Psoas muscle (tissue), 8 donors: ENCODE data around the gene MOCS2. TPM values are rescaled to one million over a fixed set of nuclear protein-coding genes. Genes with fewer than 3 reads are reported as not detected.
"Not testable (repeated sequence)": the region's sequence is repeated elsewhere in the genome, so short reads cannot be mapped to it uniquely, and the experiment has no call there.

ENCODE experiments used
- ATAC-seq, 4 donors: fragments of 200-7000 bp; cut with Tn5 transposase; one replicate each; pipeline ENCODE4 v1.9.1; 2020; ENCODE audit warnings: moderate library complexity in 3 of 4, mild to moderate bottlenecking in 2 of 4
- DNase-seq, 2 donors: peaks; one replicate each; pipeline ENCODE4 v3.0.0-alpha.2; 2020
- H3K27ac ChIP-seq: fragments of 200-600 bp; one replicate; pipeline ENCODE4 v1.8.0; 2022
- H3K27me3 ChIP-seq, 3 donors: fragments of 200-600 bp in 1 of 3; one replicate each; pipeline versions ENCODE4 v1.6.1 to v1.8.0; 2013 to 2022; ENCODE audit warnings: low read length in 2 of 3, mild to moderate bottlenecking in 2 of 3, moderate library complexity in 1 of 3; ENCODE audit not compliant: insufficient read depth in 3 of 3
- H3K36me3 ChIP-seq, 2 donors: fragments of 200-600 bp in 1 of 2; one replicate each; pipeline versions ENCODE4 v1.6.1 to v1.8.0; 2013 to 2022; ENCODE audit warnings: low read depth in 1 of 2, mild to moderate bottlenecking in 1 of 2, moderate library complexity in 1 of 2; ENCODE audit not compliant: insufficient read depth in 1 of 2
- H3K4me1 ChIP-seq: fragments of 200-600 bp; one replicate; pipeline ENCODE4 v1.8.0; 2022
- H3K4me3 ChIP-seq: fragments of 200-600 bp; one replicate; pipeline ENCODE4 v1.8.0; 2022; ENCODE audit warnings: mild to moderate bottlenecking
- H3K9me3 ChIP-seq: fragments of 200-600 bp; one replicate; pipeline ENCODE4 v1.8.0; 2022
- CTCF ChIP-seq: fragments of 200-600 bp; IDR thresholded peaks from one replicate; pipeline ENCODE4 v1.8.0; 2022; ENCODE audit warnings: antibody characterized with exemption
- WGBS, 3 donors: extraction: QIAGEN DNeasy Blood & Tissue Kit; methylation state at CpG; one replicate each; pipeline versions ENCODE4 v1.1.6 to v1.1.7; 2013; 5-methylcytosine and 5-hydroxymethylcytosine counted together
- intact Hi-C, 2 donors: fragments of 100-400 bp; cut with DNase I; formaldehyde crosslinking; loops; one replicate each; pipeline versions ENCODE4 v1.11.0 to v1.14.2; 2022
- polyA plus RNA-seq, 3 donors: library from polyadenylated mRNA; stranded (reverse); fragments of 200-250 nt; gene quantifications; one replicate each; pipeline ENCODE4 v1.2.3, GENCODE V29; 2013
- total RNA-seq, 4 donors: library from RNA; stranded (reverse); fragmentation: NEBNext Ultra II Directional in 2 of 4; extraction: Animal tissue kit (Norgen Biotek cat#: 25700) in 2 of 4; gene quantifications; one replicate each; pipeline versions ENCODE4 v1.2.1 to v1.2.4, GENCODE V29; 2021 to 2023
- donor health status: healthy with polysubstance abuse.
- donor health status: DM: no; HTN: no; CAD: no; lungs with moderate emphysema.
- donor health status: Bipolar disorder and iron deficiency.
- donor health status: healthy.
- donor health status: DM: yes; HTN: yes; CAD: no.
- donor health status: DM: no; HTN: no; CAD: no.
- donor health status: DM: no; HTN: no; CAD: no.
- donor health status: DM: yes; HTN: yes; CAD: no.

The MOCS2 gene
- total and polyA plus RNA-seq, 7 donors = 38.8 to 73.9 (median 46.7) TPM

GRCh38 chr5:53118879-53119278 lies 9.3 kb upstream of the MOCS2 start:
- WGBS, 3 donors = 79 to 85% (median 80%) methylated on average over 5 of the region's 5 CpGs
- no peaks in the 10 kb centered on the region for H3K36me3 ChIP-seq
- H3K27ac ChIP-seq = no peak overlapping the region
- no peaks in the 10 kb centered on the region for H3K27me3 ChIP-seq
- no peak for ATAC-seq
- intact Hi-C loops = no loop called here
- TF ChIP-seq CTCF = no peak
- H3K4me3 ChIP-seq = no peak overlapping the region
- H3K9me3 ChIP-seq = no peaks in the 10 kb centered on the region
- no peaks in the 10 kb centered on the region for H3K4me1 ChIP-seq
- no peak for DNase-seq

- TF ChIP-seq CTCF = no peak
- intact Hi-C loops = no loop called here
- Histone ChIP-seq H3K9me3 (no peaks in the 10 kb centered on the region), H3K4me1 (no peaks in the 10 kb centered on the region), H3K4me3 (no peak overlapping the region), H3K27me3 (no peaks in the 10 kb centered on the region), H3K36me3 (no peaks in the 10 kb centered on the region), H3K27ac (no peak overlapping the region)
- 66 to 95% (median 88%) methylated on average over 1 of the region's 1 CpG for WGBS, 3 donors
- DNase-seq (no peak), ATAC-seq (no peak)
Observed at GRCh38 chr5:53116597-53116996, 7.0 kb upstream of the MOCS2 start.

GRCh38 chr5:53114988-53115387 lies 5.4 kb upstream of the MOCS2 start:
- DNase-seq (no peak), ATAC-seq (no peak)
- Histone ChIP-seq H3K9me3 (no peaks in the 10 kb centered on the region), H3K4me1 (peaks cover 9% of the 10 kb centered on the region), H3K36me3 (no peaks in the 10 kb centered on the region), H3K4me3 (no peak overlapping the region), H3K27me3 (no peaks in the 10 kb centered on the region), H3K27ac (no peak overlapping the region)
- no peak for TF ChIP-seq CTCF
- intact Hi-C loops = no loop called here

- DNase-seq (no peak), ATAC-seq (no peak)
- no peak overlapping the region for H3K4me3 ChIP-seq
- peaks cover 9% of the 10 kb centered on the region for H3K4me1 ChIP-seq
- TF ChIP-seq CTCF = no peak
- no peaks in the 10 kb centered on the region for H3K36me3 ChIP-seq
- intact Hi-C loops = no loop called here
- H3K27me3 ChIP-seq = no peaks in the 10 kb centered on the region
- WGBS, 3 donors = 82 to 87% (median 83%) methylated on average over 9 of the region's 9 CpGs
- no peaks in the 10 kb centered on the region for H3K9me3 ChIP-seq
- H3K27ac ChIP-seq = no peak overlapping the region
Observed at GRCh38 chr5:53113947-53114346, 4.4 kb upstream of the MOCS2 start.

- Histone ChIP-seq H3K4me3 (no peak overlapping the region), H3K9me3 (no peaks in the 10 kb centered on the region), H3K27ac (no peak overlapping the region), H3K36me3 (peaks cover 0 to under 1% of the 10 kb centered on the region in 2 donors), H3K27me3 (no peaks in the 10 kb centered on the region), H3K4me1 (peaks cover 18% of the 10 kb centered on the region)
- intact Hi-C loops = no loop called here
- ATAC-seq (no peak), DNase-seq (no peak)
- no peak for TF ChIP-seq CTCF
- 84 to 88% (median 85%) methylated on average over 3 of the region's 3 CpGs for WGBS, 3 donors
Observed at GRCh38 chr5:53112909-53113308, 3.4 kb upstream of the MOCS2 start.

GRCh38 chr5:53112307-53112706 lies 2.8 kb upstream of the MOCS2 start:
- H3K27ac ChIP-seq, H3K4me3 ChIP-seq, intact Hi-C loops, H3K36me3 ChIP-seq, H3K27me3 ChIP-seq, ATAC-seq, H3K9me3 ChIP-seq, DNase-seq: not testable (repeated sequence)
- 86 to 94% (median 91%) methylated on average over 6 of the region's 6 CpGs for WGBS, 3 donors
- H3K4me1 ChIP-seq = peaks cover 23% of the 10 kb centered on the region
